Lung (tissue), 12 donors: ENCODE data around the gene FGF14. TPM values are rescaled to one million over a fixed set of nuclear protein-coding genes. Genes with fewer than 3 reads are reported as not detected.

Experiments used
- ATAC-seq: fragments of 200-7000 bp; cut with Tn5 transposase; one replicate; pipeline ENCODE4 v1.9.1; 2020; ENCODE audit warnings: moderate number of reproducible peaks; ENCODE audit not compliant: insufficient read depth, low FRiP score
- DNase-seq, 3 donors: peaks; one replicate each; pipeline ENCODE4 v3.0.0-alpha.2; 2013 to 2017
- H3K27ac ChIP-seq, 2 donors: one replicate each; pipeline ENCODE4 v1.5.1; 2013; ENCODE audit warnings: mild to moderate bottlenecking in 2 of 2, moderate library complexity in 2 of 2, control low read depth in 1 of 2, inconsistent platforms in 1 of 2, low read depth in 1 of 2, low read length in 1 of 2
- H3K27me3 ChIP-seq, 3 donors: one replicate each; pipeline ENCODE4 v1.5.1; 2013; ENCODE audit warnings: low read length in 2 of 3; ENCODE audit not compliant: control insufficient read depth in 3 of 3, insufficient read depth in 3 of 3
- H3K36me3 ChIP-seq, 4 donors: one replicate each; pipeline ENCODE4 v1.5.1; 2013; ENCODE audit warnings: low read length in 4 of 4, mild to moderate bottlenecking in 1 of 4, moderate library complexity in 1 of 4; ENCODE audit not compliant: control insufficient read depth in 4 of 4, insufficient read depth in 4 of 4
- H3K4me1 ChIP-seq, 5 donors: one replicate each; pipeline ENCODE4 v1.5.1; 2013; ENCODE audit warnings: low read length in 5 of 5, mild to moderate bottlenecking in 2 of 5, moderate library complexity in 1 of 5; ENCODE audit not compliant: control insufficient read depth in 5 of 5, insufficient read depth in 5 of 5
- H3K4me3 ChIP-seq: one replicate; pipeline ENCODE4 v1.5.1; 2013; ENCODE audit warnings: mild to moderate bottlenecking, control low read depth, moderate library complexity
- H3K9ac ChIP-seq, 2 donors: one replicate each; pipeline ENCODE4 v1.5.1; 2013; ENCODE audit warnings: low read length in 2 of 2, control low read depth in 1 of 2; ENCODE audit not compliant: insufficient read depth in 1 of 2
- H3K9me3 ChIP-seq, 4 donors: one replicate each; pipeline ENCODE4 v1.5.1; 2013; ENCODE audit warnings: low read length in 3 of 4, mild to moderate bottlenecking in 1 of 4, moderate library complexity in 1 of 4; ENCODE audit not compliant: control insufficient read depth in 4 of 4, insufficient read depth in 3 of 4
- WGBS, 2 donors: extraction: QIAGEN DNeasy Blood & Tissue Kit; methylation state at CpG; one replicate each; pipeline ENCODE4 v1.1.7; 2013; 5-methylcytosine and 5-hydroxymethylcytosine counted together
- polyA plus RNA-seq, 2 donors: library from polyadenylated mRNA; stranded (reverse); fragments of 200-250 nt; gene quantifications; one replicate each; pipeline ENCODE4 v1.2.1, GENCODE V29; 2013
- total RNA-seq, 2 donors: library from RNA; depleted of rRNA in 1 of 2; stranded (reverse); fragments of >200 nt in 1 of 2; gene quantifications; one replicate each; pipeline ENCODE4 v1.2.1, GENCODE V29; 2014 to 2021
- TF ChIP-seq, protein P1 (sequence below): IDR thresholded peaks from 2 replicates; pipeline ENCODE4 v1.5.1; 2012; ENCODE audit warnings: mild to moderate bottlenecking; ENCODE audit errors: control extremely low read depth, extremely low read depth
- donor health status: control.
- donor health status: control.
- donor health status: Bipolar disorder and iron deficiency.
- donor health status: healthy.
- donor health status: DM: yes; HTN: yes; CAD: no.

Gene FGF14
- total and polyA plus RNA-seq, 4 donors, result 0.59 to 12.9 (median 2.3) TPM

DNA sequence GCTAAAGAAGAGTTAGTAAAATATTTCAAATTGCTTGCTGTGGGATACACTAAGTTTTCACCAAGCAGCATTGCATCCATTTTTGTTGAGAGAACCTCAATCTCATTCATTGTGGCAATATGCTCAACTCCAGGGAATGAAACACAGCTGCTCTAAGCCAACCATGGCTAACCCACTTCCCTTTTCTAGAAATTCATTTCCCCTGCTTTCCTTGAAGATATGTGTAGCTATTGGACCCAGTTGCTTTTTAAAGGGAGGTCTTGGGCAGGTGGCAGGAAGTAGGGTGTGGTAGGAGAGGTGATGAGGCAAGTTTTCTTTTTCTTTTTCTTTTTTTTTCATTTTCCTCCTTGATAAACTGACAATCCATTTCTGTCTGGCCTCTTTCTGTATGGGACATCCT is 452.2 kb downstream of the FGF14 start:
- no peak overlapping the region for H3K27ac ChIP-seq
- TF ChIP-seq, protein P1, sequence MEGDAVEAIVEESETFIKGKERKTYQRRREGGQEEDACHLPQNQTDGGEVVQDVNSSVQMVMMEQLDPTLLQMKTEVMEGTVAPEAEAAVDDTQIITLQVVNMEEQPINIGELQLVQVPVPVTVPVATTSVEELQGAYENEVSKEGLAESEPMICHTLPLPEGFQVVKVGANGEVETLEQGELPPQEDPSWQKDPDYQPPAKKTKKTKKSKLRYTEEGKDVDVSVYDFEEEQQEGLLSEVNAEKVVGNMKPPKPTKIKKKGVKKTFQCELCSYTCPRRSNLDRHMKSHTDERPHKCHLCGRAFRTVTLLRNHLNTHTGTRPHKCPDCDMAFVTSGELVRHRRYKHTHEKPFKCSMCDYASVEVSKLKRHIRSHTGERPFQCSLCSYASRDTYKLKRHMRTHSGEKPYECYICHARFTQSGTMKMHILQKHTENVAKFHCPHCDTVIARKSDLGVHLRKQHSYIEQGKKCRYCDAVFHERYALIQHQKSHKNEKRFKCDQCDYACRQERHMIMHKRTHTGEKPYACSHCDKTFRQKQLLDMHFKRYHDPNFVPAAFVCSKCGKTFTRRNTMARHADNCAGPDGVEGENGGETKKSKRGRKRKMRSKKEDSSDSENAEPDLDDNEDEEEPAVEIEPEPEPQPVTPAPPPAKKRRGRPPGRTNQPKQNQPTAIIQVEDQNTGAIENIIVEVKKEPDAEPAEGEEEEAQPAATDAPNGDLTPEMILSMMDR, result no peak
- no peak for ATAC-seq
- H3K27me3 ChIP-seq, result no peaks in the 10 kb centered on the region
- no peak overlapping the region for H3K9ac ChIP-seq
- H3K36me3 ChIP-seq, result no peaks in the 10 kb centered on the region
- H3K4me1 ChIP-seq, result no peaks in the 10 kb centered on the region
- no peak overlapping the region for H3K4me3 ChIP-seq
- no peak for DNase-seq
- H3K9me3 ChIP-seq, result no peaks in the 10 kb centered on the region

DNA sequence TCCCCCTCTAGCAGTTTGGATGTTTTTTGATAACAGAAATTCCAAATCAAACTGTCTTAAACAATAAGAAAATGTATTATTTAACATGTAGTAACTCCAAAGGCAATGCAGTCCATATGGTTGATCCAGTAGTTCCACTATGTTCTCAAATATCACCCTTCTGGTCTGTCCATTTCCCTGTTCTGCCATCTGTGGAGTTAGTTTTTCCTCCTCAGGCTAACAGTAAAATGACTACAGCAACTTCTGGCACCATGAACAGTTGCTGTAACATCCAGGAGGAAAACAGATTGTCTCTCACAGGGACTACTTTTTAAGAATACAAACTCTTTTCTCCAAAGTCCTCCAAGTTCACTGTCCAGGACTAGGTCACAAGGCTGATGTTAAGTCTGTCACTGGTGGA is 455.4 kb downstream of the FGF14 start:
- H3K27me3 ChIP-seq, result no peaks in the 10 kb centered on the region
- DNase-seq (no peak), ATAC-seq (no peak)
- no peak overlapping the region for H3K27ac ChIP-seq
- no peak overlapping the region for H3K4me3 ChIP-seq
- H3K36me3 ChIP-seq, result no peaks in the 10 kb centered on the region
- no peaks in the 10 kb centered on the region for H3K9me3 ChIP-seq
- no peaks in the 10 kb centered on the region for H3K4me1 ChIP-seq
- TF ChIP-seq, protein P1, result no peak
- no peak overlapping the region for H3K9ac ChIP-seq

DNA sequence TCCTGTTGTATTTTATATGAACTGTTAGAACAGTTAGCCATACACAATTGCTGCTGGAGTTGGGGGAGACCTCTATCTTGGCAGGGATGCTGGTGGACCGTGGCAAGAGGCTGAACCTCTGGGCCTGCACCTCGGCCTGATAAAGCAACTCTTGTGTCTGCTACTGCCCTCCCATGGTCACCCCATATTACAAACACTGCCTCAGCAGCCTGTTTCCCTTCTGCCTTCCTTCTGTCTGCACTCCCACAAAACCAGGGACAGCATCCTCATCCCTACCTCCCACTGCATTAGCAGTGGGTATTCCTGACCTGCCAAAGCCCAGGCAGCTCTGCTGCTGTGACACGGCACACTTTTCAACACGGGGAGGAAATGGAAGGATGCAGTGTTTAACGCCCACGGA is 456.4 kb downstream of the FGF14 start:
- Histone ChIP-seq H3K27ac (no peak overlapping the region), H3K4me3 (no peak overlapping the region), H3K4me1 (no peaks in the 10 kb centered on the region), H3K36me3 (no peaks in the 10 kb centered on the region), H3K9me3 (no peaks in the 10 kb centered on the region), H3K27me3 (no peaks in the 10 kb centered on the region), H3K9ac (no peak overlapping the region)
- WGBS, 2 donors, result 58 to 64% methylated on average over 6 of the region's 6 CpGs
- no peak for ATAC-seq
- TF ChIP-seq, protein P1, result no peak
- DNase-seq, result no peak

DNA sequence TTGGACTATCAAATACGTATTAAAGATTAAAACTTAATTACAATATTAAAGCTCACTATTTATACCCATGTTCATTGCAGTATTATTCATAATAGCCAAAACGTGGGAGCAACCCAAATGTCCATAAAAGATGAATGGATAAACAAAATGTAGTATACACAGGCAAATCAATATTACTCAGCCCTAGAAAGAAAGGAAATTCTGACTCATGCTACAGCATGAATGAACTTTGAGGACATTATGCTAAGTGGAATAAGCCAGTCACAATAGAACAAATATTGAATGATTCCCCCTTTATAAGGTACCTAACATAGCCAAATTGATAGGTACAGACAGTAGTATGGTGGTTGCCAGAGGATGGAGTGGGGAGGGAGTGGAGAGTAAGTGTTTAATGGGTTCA is 457.3 kb downstream of the FGF14 start:
- Histone ChIP-seq H3K9me3 (no peaks in the 10 kb centered on the region), H3K27ac (no peak overlapping the region), H3K27me3 (no peaks in the 10 kb centered on the region), H3K36me3 (no peaks in the 10 kb centered on the region), H3K9ac (no peak overlapping the region), H3K4me1 (no peaks in the 10 kb centered on the region), H3K4me3 (no peak overlapping the region)
- 50 to 52% methylated on average over 2 of the region's 2 CpGs for WGBS, 2 donors
- no peak for DNase-seq
- TF ChIP-seq, protein P1, result no peak
- ATAC-seq, result no peak
